Measurements from ENCODE around the gene PSG5. TPM values are rescaled to one million over a fixed set of nuclear protein-coding genes. Genes with fewer than 3 reads are reported as not detected.
A peak's percentile ranks its signal among the peaks of the same experiment; 100 is the strongest.
"Not testable (repeated sequence)": the region's sequence is repeated elsewhere in the genome, so short reads cannot be mapped to it uniquely, and the experiment has no call there.

The PSG5 gene
- total and polyA plus RNA-seq, 10 of the 15 experiments (the other 5 are each of a cell fraction or from before 2014, with no cell fraction given): 0.27 TPM; not detected in 9

- H3K4me2 ChIP-seq (ENCODE audit: control insufficient read depth, insufficient read depth); H3K4me3 ChIP-seq; POLR2A ChIA-PET; H3K79me2 ChIP-seq (ENCODE audit: control insufficient read depth, insufficient read depth, low read length); CTCF ChIA-PET; H4K20me1 ChIP-seq (ENCODE audit: control insufficient read depth, insufficient read depth); H3K27ac ChIP-seq (ENCODE audit: control insufficient read depth, insufficient read depth); H3K4me1 ChIP-seq (ENCODE audit: control insufficient read depth, insufficient read depth, low read length); FAIRE-seq; intact Hi-C loops (cut with micrococcal nuclease; ENCODE audit: unreplicated experiment); H2AFZ ChIP-seq (ENCODE audit: control insufficient read depth, low read depth, low read length); H3K36me3 ChIP-seq (ENCODE audit: control insufficient read depth in 2 of 2, insufficient read depth in 2 of 2, low read length in 1 of 2); H3K27me3 ChIP-seq (replicated peaks in 1 of 2; ENCODE audit: control insufficient read depth in 2 of 2, insufficient read depth in 2 of 2, low read length in 1 of 2); H3K9ac ChIP-seq (ENCODE audit: control insufficient read depth, insufficient read depth, low read length); RAD21 ChIA-PET (ENCODE audit: unreplicated experiment); H3K9me3 ChIP-seq (replicated peaks; ENCODE audit: control insufficient read depth, insufficient read depth, low read length); SMC1A ChIA-PET (ENCODE audit: uncharacterized antibody, unreplicated experiment); in situ Hi-C loops (cut with MboI); ATAC-seq; DNase-seq (ENCODE audit: low read depth, low spot score); BruUV-seq (replicated peaks): not testable (repeated sequence)
- whole genome bisulfite sequencing (ENCODE audit: insufficient coverage, insufficient replicate concordance, low lambda C conversion rate, missing lambda C conversion rate): 19% methylated on average over 7 of the region's 7 CpGs
Observed at GRCh38 chr19:43129197-43129596, 57.1 kb downstream of the PSG5 start.

GRCh38 chr19:43127336-43127735 lies 59.0 kb downstream of the PSG5 start:
- intact Hi-C loops (cut with micrococcal nuclease; ENCODE audit: unreplicated experiment): not testable (repeated sequence)

DNA sequence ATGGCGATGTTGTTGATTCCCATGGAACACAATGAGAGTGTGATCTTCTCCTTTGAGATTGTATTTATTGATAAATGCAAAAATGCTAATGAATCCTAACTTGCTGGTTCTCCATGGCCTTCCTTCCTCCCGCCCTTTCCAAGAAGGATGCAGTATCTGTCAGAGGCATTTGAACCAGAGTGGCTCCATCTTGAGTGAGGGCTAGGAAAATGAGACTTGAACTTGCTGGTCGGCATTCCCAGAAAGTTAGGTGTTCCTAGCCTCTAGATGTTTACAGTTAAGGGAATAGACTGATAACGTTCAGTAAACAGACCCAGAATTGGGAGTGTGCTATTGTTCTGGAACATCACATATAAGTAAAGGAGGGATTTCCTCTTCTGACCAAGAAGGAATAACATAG lies 59.6 kb downstream of the PSG5 start:
- CTCF ChIA-PET: no interaction called here
- H3K4me1 ChIP-seq (ENCODE audit: control insufficient read depth, insufficient read depth, low read length): no peaks in the 10 kb centered on the region
- intact Hi-C loops (cut with micrococcal nuclease; ENCODE audit: unreplicated experiment) (no loop called here), in situ Hi-C loops (cut with MboI) (no loop called here)
- FAIRE-seq (no peak), ATAC-seq (no peak), DNase-seq (ENCODE audit: low read depth, low spot score) (no peak)
- no peaks in the 10 kb centered on the region for H3K9me3 ChIP-seq (replicated peaks; ENCODE audit: control insufficient read depth, insufficient read depth, low read length)
- H4K20me1 ChIP-seq (ENCODE audit: control insufficient read depth, insufficient read depth): no peaks in the 10 kb centered on the region
- H3K27me3 ChIP-seq (replicated peaks in 1 of 2; ENCODE audit: control insufficient read depth in 2 of 2, insufficient read depth in 2 of 2, low read length in 1 of 2): no peaks in the 10 kb centered on the region
- no peak overlapping the region for H2AFZ ChIP-seq (ENCODE audit: control insufficient read depth, low read depth, low read length)
- BruUV-seq (replicated peaks): no TSS peak
- H3K4me2 ChIP-seq (ENCODE audit: control insufficient read depth, insufficient read depth): no peak overlapping the region
- POLR2A ChIA-PET: no interaction called here
- WGBS (ENCODE audit: insufficient coverage, insufficient replicate concordance, low lambda C conversion rate, missing lambda C conversion rate): 19% methylated on average over 4 of the region's 4 CpGs
- H3K9ac ChIP-seq (ENCODE audit: control insufficient read depth, insufficient read depth, low read length): no peak overlapping the region
- no peaks in the 10 kb centered on the region for H3K36me3 ChIP-seq (ENCODE audit: control insufficient read depth in 2 of 2, insufficient read depth in 2 of 2, low read length in 1 of 2)
- no peak overlapping the region for H3K27ac ChIP-seq (ENCODE audit: control insufficient read depth, insufficient read depth)
- TF ChIP-seq SRF (IDR thresholded peaks at IDR 0.05; ENCODE audit: low read depth in 2 of 2, low read length in 2 of 2) (no peak), MEF2B (IDR thresholded peaks at IDR 0.05; ENCODE audit: partially characterized antibody, poor library complexity, severe bottlenecking) (no peak), RAD51 (IDR thresholded peaks at IDR 0.05) (no peak), MYC (IDR thresholded peaks at IDR 0.05; ENCODE audit: insufficient read depth, insufficient read length, insufficient replicate concordance, low read length, severe bottlenecking) (no peak), CBX3 (IDR thresholded peaks at IDR 0.05; ENCODE audit: borderline replicate concordance, low read depth) (no peak), NKRF (conservative IDR thresholded peaks at IDR 0.05) (no peak), ZNF207 (IDR thresholded peaks at IDR 0.05; ENCODE audit: borderline replicate concordance) (no peak)
- H3K79me2 ChIP-seq (ENCODE audit: control insufficient read depth, insufficient read depth, low read length): no peaks in the 10 kb centered on the region
- no peak overlapping the region for H3K4me3 ChIP-seq
- RAD21 ChIA-PET (ENCODE audit: unreplicated experiment): no interaction called here
- SMC1A ChIA-PET (ENCODE audit: uncharacterized antibody, unreplicated experiment): no interaction called here

More at GRCh38 chr19:43127336-43127735, 59.0 kb downstream of the PSG5 start:
- BruUV-seq (replicated peaks); H3K27me3 ChIP-seq (replicated peaks in 1 of 2; ENCODE audit: control insufficient read depth in 2 of 2, insufficient read depth in 2 of 2, low read length in 1 of 2); SMC1A ChIA-PET (ENCODE audit: uncharacterized antibody, unreplicated experiment); ATAC-seq; H3K4me3 ChIP-seq; H3K36me3 ChIP-seq (ENCODE audit: control insufficient read depth in 2 of 2, insufficient read depth in 2 of 2, low read length in 1 of 2); RAD21 ChIA-PET (ENCODE audit: unreplicated experiment); H2AFZ ChIP-seq (ENCODE audit: control insufficient read depth, low read depth, low read length); POLR2A ChIA-PET; in situ Hi-C loops (cut with MboI); CTCF ChIA-PET; DNase-seq (ENCODE audit: low read depth, low spot score); H3K4me1 ChIP-seq (ENCODE audit: control insufficient read depth, insufficient read depth, low read length); H3K9ac ChIP-seq (ENCODE audit: control insufficient read depth, insufficient read depth, low read length); H3K4me2 ChIP-seq (ENCODE audit: control insufficient read depth, insufficient read depth); H3K27ac ChIP-seq (ENCODE audit: control insufficient read depth, insufficient read depth); H3K9me3 ChIP-seq (replicated peaks; ENCODE audit: control insufficient read depth, insufficient read depth, low read length); H3K79me2 ChIP-seq (ENCODE audit: control insufficient read depth, insufficient read depth, low read length); H4K20me1 ChIP-seq (ENCODE audit: control insufficient read depth, insufficient read depth): not testable (repeated sequence)
- peak; percentile 74 for FAIRE-seq
- 0% methylated on average over 3 of the region's 3 CpGs for WGBS (ENCODE audit: insufficient coverage, insufficient replicate concordance, low lambda C conversion rate, missing lambda C conversion rate)

Data from GM12878 (cell line).